PFSK-1 (cell line): ENCODE results near the gene PPP2R3C.

ENCODE experiments used
- FOXP2 ChIP-seq: optimal IDR thresholded peaks from 2 replicates; pipeline ENCODE3; 2011; ENCODE audit warnings: borderline replicate concordance, control low read depth, inconsistent platforms; ENCODE audit not compliant: insufficient read depth; ENCODE audit errors: extremely low read length, extremely low read depth
- POLR2AphosphoS5 ChIP-seq: IDR thresholded peaks from 2 replicates; pipeline ENCODE4 v1.6.1; 2012; ENCODE audit warnings: low read depth, mild to moderate bottlenecking, control low read depth, low read length, moderate library complexity
- REST ChIP-seq, 2 experiments: IDR thresholded peaks; 2 replicates each; pipeline versions ENCODE4 v1.6.1 to v1.8.0; 2011 to 2012; ENCODE audit warnings: low read depth in 2 of 2, low read length in 2 of 2, control low read depth in 1 of 2, inconsistent platforms in 1 of 2, mild to moderate bottlenecking in 1 of 2, moderate library complexity in 1 of 2; ENCODE audit not compliant: insufficient read depth in 1 of 2
- SIN3A ChIP-seq: IDR thresholded peaks from 2 replicates; pipeline ENCODE4 v1.6.1; 2012; ENCODE audit warnings: mild to moderate bottlenecking, low read length, moderate library complexity, borderline replicate concordance; ENCODE audit not compliant: insufficient read depth
- TAF1 ChIP-seq: IDR thresholded peaks from 2 replicates; pipeline ENCODE4 v1.6.1; 2012; ENCODE audit warnings: low read length, control low read depth, borderline replicate concordance; ENCODE audit not compliant: insufficient read depth

DNA sequence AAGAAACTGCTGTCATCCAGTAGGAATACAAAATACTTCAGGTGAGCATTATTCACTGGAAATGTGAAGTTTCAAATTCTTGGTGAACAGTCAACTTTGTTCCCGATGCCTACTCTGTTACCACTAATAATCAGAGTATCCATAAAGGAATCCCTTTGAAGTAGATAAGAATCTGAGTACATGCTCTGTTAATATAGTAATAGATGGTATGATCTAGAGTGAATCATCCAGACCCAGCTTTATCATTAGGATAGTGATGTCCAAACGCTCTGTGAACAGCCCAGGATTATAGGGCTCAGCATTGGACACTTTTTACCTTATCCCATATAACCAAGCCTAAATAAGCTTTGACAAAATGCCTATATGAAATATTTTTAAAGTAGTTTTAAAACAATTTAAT, 33.3 kb downstream of the PPP2R3C start:
- TF ChIP-seq REST (IDR thresholded peaks at IDR 0.05; ENCODE audit: insufficient read depth in 1 of 2, low read depth in 2 of 2, low read length in 2 of 2) (no peak), TAF1 (no peak), POLR2AphosphoS5 (no peak), SIN3A (no peak), FOXP2 (no peak)
